Osteocyte (in vitro differentiated cells): ENCODE results near the gene PLCG2. TPM values are rescaled to one million over a fixed set of nuclear protein-coding genes. Genes with fewer than 3 reads are reported as not detected.

Source experiments
- DNase-seq: peaks from one replicate; pipeline ENCODE4 v3.0.0; 2021; ENCODE audit warnings: mixed read lengths; ENCODE audit not compliant: unreplicated experiment; ENCODE audit errors: extremely low spot score
- H3K27ac Mint-ChIP-seq: one replicate; pipeline ENCODE4 v1.8.0; 2021; ENCODE audit warnings: mild to moderate bottlenecking, mixed read lengths; ENCODE audit not compliant: unreplicated experiment
- H3K27me3 Mint-ChIP-seq: one replicate; pipeline ENCODE4 v1.8.0; 2021; ENCODE audit warnings: mixed read lengths; ENCODE audit not compliant: unreplicated experiment
- H3K36me3 Mint-ChIP-seq: one replicate; pipeline ENCODE4 v1.8.0; 2021; ENCODE audit warnings: mixed read lengths; ENCODE audit not compliant: unreplicated experiment
- H3K4me1 Mint-ChIP-seq: one replicate; pipeline ENCODE4 v1.8.0; 2021; ENCODE audit warnings: mixed read lengths; ENCODE audit not compliant: unreplicated experiment
- H3K4me3 Mint-ChIP-seq: one replicate; pipeline ENCODE4 v1.8.0; 2021; ENCODE audit warnings: mild to moderate bottlenecking, moderate library complexity, mixed read lengths; ENCODE audit not compliant: unreplicated experiment
- H3K9me3 Mint-ChIP-seq: one replicate; pipeline ENCODE4 v1.8.0; 2021; ENCODE audit warnings: mixed read lengths; ENCODE audit not compliant: unreplicated experiment
- total RNA-seq: library from RNA; stranded (reverse); gene quantifications from 2 replicates; pipeline ENCODE4 v1.2.1, GENCODE V29; 2021
- TF ChIP-seq, protein P1 (sequence below): fragments of 200-600 bp; sonication (generic); IDR thresholded peaks from 2 replicates; pipeline ENCODE4 v1.5.0; 2021; ENCODE audit warnings: antibody characterized with exemption, mild to moderate bottlenecking, moderate library complexity

PLCG2 gene
- total RNA-seq, 1 donor from 2014 or later = not detected

DNA sequence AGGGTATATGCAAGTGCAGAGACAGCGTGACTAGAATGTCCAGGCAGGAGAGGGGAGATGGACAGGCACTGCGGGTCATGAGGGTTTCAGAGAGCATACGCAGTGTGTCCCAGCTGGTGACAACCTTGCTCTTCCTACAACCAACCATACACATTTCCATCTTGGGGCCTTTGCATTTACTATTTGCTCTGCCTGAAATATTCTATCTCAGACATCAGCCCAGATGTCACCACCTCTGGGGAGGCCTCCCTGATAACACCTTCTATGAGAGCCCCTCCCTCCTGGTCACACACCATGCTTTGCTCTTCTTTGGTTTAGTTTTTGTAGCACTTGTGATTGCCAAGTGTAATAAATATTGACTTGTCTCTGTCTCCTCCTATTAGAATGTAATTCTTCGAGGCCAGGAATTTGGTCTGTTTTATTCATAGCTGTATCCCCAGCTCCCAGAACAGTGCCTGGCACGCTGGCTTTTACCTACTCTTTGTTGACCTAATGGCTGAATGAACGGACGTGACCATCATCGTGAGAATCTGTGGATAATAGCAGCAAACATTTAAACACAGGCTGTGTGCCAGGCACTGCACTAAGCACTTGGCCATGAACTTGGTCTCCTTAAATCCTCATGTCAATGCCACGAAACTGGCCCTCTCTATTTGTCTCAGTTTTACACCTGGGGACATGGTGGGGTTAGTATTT is 51.9 kb downstream of the PLCG2 start:
- H3K27ac Mint-ChIP-seq = no peak overlapping the region
- H3K4me3 Mint-ChIP-seq = no peak overlapping the region
- no peaks in the 10 kb centered on the region for H3K9me3 Mint-ChIP-seq
- no peaks in the 10 kb centered on the region for H3K4me1 Mint-ChIP-seq
- no peaks in the 10 kb centered on the region for H3K36me3 Mint-ChIP-seq
- TF ChIP-seq, protein P1, sequence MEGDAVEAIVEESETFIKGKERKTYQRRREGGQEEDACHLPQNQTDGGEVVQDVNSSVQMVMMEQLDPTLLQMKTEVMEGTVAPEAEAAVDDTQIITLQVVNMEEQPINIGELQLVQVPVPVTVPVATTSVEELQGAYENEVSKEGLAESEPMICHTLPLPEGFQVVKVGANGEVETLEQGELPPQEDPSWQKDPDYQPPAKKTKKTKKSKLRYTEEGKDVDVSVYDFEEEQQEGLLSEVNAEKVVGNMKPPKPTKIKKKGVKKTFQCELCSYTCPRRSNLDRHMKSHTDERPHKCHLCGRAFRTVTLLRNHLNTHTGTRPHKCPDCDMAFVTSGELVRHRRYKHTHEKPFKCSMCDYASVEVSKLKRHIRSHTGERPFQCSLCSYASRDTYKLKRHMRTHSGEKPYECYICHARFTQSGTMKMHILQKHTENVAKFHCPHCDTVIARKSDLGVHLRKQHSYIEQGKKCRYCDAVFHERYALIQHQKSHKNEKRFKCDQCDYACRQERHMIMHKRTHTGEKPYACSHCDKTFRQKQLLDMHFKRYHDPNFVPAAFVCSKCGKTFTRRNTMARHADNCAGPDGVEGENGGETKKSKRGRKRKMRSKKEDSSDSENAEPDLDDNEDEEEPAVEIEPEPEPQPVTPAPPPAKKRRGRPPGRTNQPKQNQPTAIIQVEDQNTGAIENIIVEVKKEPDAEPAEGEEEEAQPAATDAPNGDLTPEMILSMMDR = no peak
- no peak for DNase-seq
- peaks cover 4% of the 10 kb centered on the region for H3K27me3 Mint-ChIP-seq

DNA sequence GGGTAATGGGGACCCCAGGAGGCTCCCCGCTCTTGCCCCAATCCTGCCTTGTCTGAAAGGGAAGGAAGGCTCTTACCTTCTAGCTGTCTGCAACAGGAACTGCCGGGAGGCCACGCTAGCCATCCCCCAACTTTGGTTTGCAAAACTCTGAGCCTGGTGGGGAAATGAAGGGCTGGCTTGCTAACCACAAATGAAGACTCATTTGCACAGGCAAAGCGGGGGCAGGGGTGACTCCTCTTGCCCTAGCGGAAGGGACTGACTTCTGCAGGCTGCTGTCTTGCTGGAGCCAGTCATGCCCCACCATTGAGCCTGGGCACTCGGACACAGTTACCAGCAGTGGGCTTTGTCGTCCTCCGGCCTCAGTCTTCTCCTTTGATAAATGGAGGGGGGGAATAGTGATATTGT is 52.6 kb downstream of the PLCG2 start:
- H3K9me3 Mint-ChIP-seq = no peaks in the 10 kb centered on the region
- no peaks in the 10 kb centered on the region for H3K36me3 Mint-ChIP-seq

DNA sequence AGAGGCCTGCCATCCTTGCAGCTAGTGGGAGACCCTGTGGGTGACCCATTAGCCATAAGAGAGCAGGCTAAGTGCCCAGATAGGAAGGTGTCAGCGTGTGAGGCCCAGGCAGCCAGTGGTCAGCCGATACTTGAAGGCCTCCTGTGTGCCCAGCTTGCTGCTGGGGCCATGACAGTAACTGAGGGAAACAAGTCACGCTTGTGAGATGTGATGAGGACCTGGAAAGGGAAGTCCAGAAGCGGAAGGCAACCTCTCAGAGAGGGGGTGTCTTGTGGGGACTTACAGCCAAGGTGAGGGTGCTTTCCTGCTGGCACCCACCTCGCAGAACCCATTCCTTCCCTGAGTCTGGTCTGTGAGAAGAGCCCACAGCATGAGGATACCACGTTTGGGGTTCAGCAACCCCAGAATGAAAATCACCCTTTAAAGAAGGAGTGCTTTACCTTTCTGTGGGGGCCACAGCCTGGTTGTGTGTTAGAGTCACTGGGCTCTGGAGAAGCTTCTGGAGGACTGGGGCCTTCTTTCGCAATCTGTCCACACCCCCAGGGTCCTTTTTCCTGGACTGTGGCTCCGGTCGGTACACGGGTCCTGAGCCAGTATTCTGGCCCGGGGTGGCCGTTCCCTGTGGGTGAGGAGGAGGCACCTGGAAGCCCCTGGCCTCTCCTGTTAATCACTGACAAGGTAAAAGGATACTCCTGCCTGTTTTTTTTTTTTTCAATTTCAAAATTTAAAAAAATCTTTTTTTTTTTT is 53.9 kb downstream of the PLCG2 start:
- H3K27me3 Mint-ChIP-seq = peaks cover 8% of the 10 kb centered on the region
- no peaks in the 10 kb centered on the region for H3K4me1 Mint-ChIP-seq
- H3K27ac Mint-ChIP-seq = no peak overlapping the region
- TF ChIP-seq, protein P1 = no peak
- no peak overlapping the region for H3K4me3 Mint-ChIP-seq
- DNase-seq = no peak
- H3K36me3 Mint-ChIP-seq = no peaks in the 10 kb centered on the region
- no peaks in the 10 kb centered on the region for H3K9me3 Mint-ChIP-seq

More for the DNA sequence above, 52.6 kb downstream of the PLCG2 start:
- H3K27me3 Mint-ChIP-seq = peaks cover 4% of the 10 kb centered on the region
- TF ChIP-seq, protein P1 = no peak
- H3K4me1 Mint-ChIP-seq = no peaks in the 10 kb centered on the region
- DNase-seq = no peak
- H3K27ac Mint-ChIP-seq = no peak overlapping the region
- no peak overlapping the region for H3K4me3 Mint-ChIP-seq

DNA sequence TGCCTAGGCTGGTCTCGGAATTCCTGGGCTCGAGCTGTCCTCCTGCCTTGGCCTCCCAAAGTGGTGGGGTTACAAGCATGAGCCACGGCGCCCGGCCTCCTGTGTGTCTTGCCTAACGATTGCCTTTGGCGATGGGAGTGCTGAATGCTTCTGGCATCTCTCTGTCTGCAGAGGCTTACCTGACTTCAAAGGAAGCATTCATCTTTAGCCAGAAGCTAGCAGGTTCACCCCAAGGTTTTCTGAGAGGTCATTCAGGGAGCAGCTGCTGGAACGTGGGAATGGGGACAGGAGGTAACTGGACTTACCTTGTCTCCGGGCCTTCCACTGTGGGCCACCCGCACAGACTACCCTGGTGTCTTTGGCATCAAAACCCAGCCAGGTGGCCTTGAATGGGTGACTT is 54.7 kb downstream of the PLCG2 start:
- Mint-ChIP-seq H3K4me1 (no peaks in the 10 kb centered on the region), H3K27me3 (peaks cover 10% of the 10 kb centered on the region), H3K27ac (no peak overlapping the region), H3K9me3 (no peaks in the 10 kb centered on the region), H3K36me3 (no peaks in the 10 kb centered on the region), H3K4me3 (no peak overlapping the region)
- DNase-seq = no peak
- TF ChIP-seq, protein P1 = no peak

DNA sequence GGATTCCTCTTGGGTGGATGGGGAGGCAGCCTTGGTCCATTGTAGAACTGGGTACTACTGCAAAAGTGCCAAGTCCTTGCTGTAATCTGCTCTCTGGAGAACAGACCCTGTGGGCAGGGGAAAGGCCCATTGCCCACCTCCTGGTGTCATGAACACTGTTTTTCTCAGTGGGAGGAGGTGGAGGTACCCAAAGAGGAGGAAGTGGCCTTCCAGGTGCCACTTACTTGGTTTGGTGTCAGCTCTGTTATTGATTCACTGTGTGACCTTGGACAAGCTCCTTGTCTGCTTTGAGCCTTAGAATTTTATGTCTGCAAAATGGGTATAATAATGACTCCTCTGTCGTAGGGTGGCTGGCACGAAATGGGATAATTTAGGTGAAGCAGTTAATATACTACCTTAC is 55.8 kb downstream of the PLCG2 start:
- Mint-ChIP-seq H3K4me1 (no peaks in the 10 kb centered on the region), H3K27ac (no peak overlapping the region), H3K36me3 (no peaks in the 10 kb centered on the region), H3K4me3 (no peak overlapping the region), H3K27me3 (peaks cover 6% of the 10 kb centered on the region), H3K9me3 (no peaks in the 10 kb centered on the region)
- TF ChIP-seq, protein P1 = no peak
- no peak for DNase-seq
